Effector memory CD4-positive, alpha-beta T cell (primary cell): ENCODE data around the gene CHRND.

Source experiments
- DNase-seq, 3 donors: peaks; one replicate each; pipeline ENCODE4 v3.0.0-alpha.2; 2020
- H3K27ac ChIP-seq: 2 replicates; pipeline ENCODE4 v1.7.0; 2013; ENCODE audit warnings: mild to moderate bottlenecking, low read length, moderate library complexity; ENCODE audit not compliant: insufficient read depth, poor library complexity, severe bottlenecking
- H3K27me3 ChIP-seq: replicated peaks from 2 replicates; pipeline ENCODE4 v1.7.0; 2013; ENCODE audit warnings: mild to moderate bottlenecking, low read length; ENCODE audit not compliant: insufficient read depth, control insufficient read depth, poor library complexity, severe bottlenecking
- H3K36me3 ChIP-seq: 2 replicates; pipeline ENCODE4 v1.7.0; 2013; ENCODE audit warnings: mild to moderate bottlenecking, low read length, moderate library complexity; ENCODE audit not compliant: control insufficient read depth, insufficient read depth
- H3K4me1 ChIP-seq: 2 replicates; pipeline ENCODE4 v1.7.0; 2013; ENCODE audit warnings: low read length, mild to moderate bottlenecking; ENCODE audit not compliant: control insufficient read depth, insufficient read depth, poor library complexity, severe bottlenecking
- H3K4me3 ChIP-seq: 2 replicates; pipeline ENCODE4 v1.7.0; 2013; ENCODE audit warnings: low read length, low read depth, mild to moderate bottlenecking; ENCODE audit not compliant: insufficient read depth, poor library complexity, severe bottlenecking
- H3K9me3 ChIP-seq: 2 replicates; pipeline ENCODE4 v1.7.0; 2013; ENCODE audit warnings: mild to moderate bottlenecking, low read length, moderate library complexity; ENCODE audit not compliant: control insufficient read depth

CHRND gene

GRCh38 chr2:232573771-232574435 is 47.9 kb downstream of the CHRND start:
- H3K36me3 ChIP-seq: peaks cover 51% of the 10 kb centered on the region
- no peaks in the 10 kb centered on the region for H3K27me3 ChIP-seq
- no peaks in the 10 kb centered on the region for H3K4me1 ChIP-seq
- DNase-seq: no peak
- no peaks in the 10 kb centered on the region for H3K9me3 ChIP-seq
- H3K4me3 ChIP-seq: no peak overlapping the region
- no peak overlapping the region for H3K27ac ChIP-seq

- Histone ChIP-seq H3K36me3 (peaks cover 53% of the 10 kb centered on the region), H3K27ac (no peak overlapping the region), H3K4me3 (no peak overlapping the region)
These were observed 48.9 kb downstream of the CHRND start for GRCh38 chr2:232574674-232575403.

GRCh38 chr2:232575404-232575746 is 49.4 kb downstream of the CHRND start:
- H3K27ac ChIP-seq: no peak overlapping the region
- H3K4me1 ChIP-seq: no peaks in the 10 kb centered on the region
- no peaks in the 10 kb centered on the region for H3K9me3 ChIP-seq
- no peak overlapping the region for H3K4me3 ChIP-seq
- peaks cover 48% of the 10 kb centered on the region for H3K36me3 ChIP-seq
- no peak for DNase-seq
- H3K27me3 ChIP-seq: no peaks in the 10 kb centered on the region

More at GRCh38 chr2:232574674-232575403, 48.9 kb downstream of the CHRND start:
- no peaks in the 10 kb centered on the region for H3K4me1 ChIP-seq
- no peak for DNase-seq
- H3K9me3 ChIP-seq: no peaks in the 10 kb centered on the region
- no peaks in the 10 kb centered on the region for H3K27me3 ChIP-seq

- no peaks in the 10 kb centered on the region for H3K4me1 ChIP-seq
- H3K4me3 ChIP-seq: no peak overlapping the region
- peaks cover 59% of the 10 kb centered on the region for H3K36me3 ChIP-seq
- no peaks in the 10 kb centered on the region for H3K27me3 ChIP-seq
- no peaks in the 10 kb centered on the region for H3K9me3 ChIP-seq
- no peak for DNase-seq
- H3K27ac ChIP-seq: no peak overlapping the region
These were observed 51.0 kb downstream of the CHRND start for GRCh38 chr2:232576995-232577394.

- H3K36me3 ChIP-seq: peaks cover 61% of the 10 kb centered on the region
- H3K27ac ChIP-seq: no peak overlapping the region
- no peak overlapping the region for H3K4me3 ChIP-seq
- no peak for DNase-seq
- no peaks in the 10 kb centered on the region for H3K4me1 ChIP-seq
- no peaks in the 10 kb centered on the region for H3K27me3 ChIP-seq
- H3K9me3 ChIP-seq: no peaks in the 10 kb centered on the region
These were observed 51.9 kb downstream of the CHRND start for GRCh38 chr2:232577841-232578240.

- H3K4me3 ChIP-seq: no peak overlapping the region
- no peaks in the 10 kb centered on the region for H3K4me1 ChIP-seq
- H3K27me3 ChIP-seq: no peaks in the 10 kb centered on the region
- H3K9me3 ChIP-seq: no peaks in the 10 kb centered on the region
- peaks cover 60% of the 10 kb centered on the region for H3K36me3 ChIP-seq
- H3K27ac ChIP-seq: no peak overlapping the region
- DNase-seq: no peak
These were observed 52.7 kb downstream of the CHRND start for GRCh38 chr2:232578626-232579025.

- no peaks in the 10 kb centered on the region for H3K27me3 ChIP-seq
- H3K27ac ChIP-seq: no peak overlapping the region
- no peak overlapping the region for H3K4me3 ChIP-seq
- DNase-seq: no peak
- no peaks in the 10 kb centered on the region for H3K9me3 ChIP-seq
- H3K4me1 ChIP-seq: no peaks in the 10 kb centered on the region
- H3K36me3 ChIP-seq: peaks cover 46% of the 10 kb centered on the region
These were observed 54.7 kb downstream of the CHRND start for GRCh38 chr2:232580648-232580981.

GRCh38 chr2:232581725-232582124 is 55.8 kb downstream of the CHRND start:
- H3K27me3 ChIP-seq: no peaks in the 10 kb centered on the region
- H3K27ac ChIP-seq: no peak overlapping the region
- H3K4me1 ChIP-seq: no peaks in the 10 kb centered on the region
- no peak overlapping the region for H3K4me3 ChIP-seq
- H3K36me3 ChIP-seq: peaks cover 39% of the 10 kb centered on the region
- no peak for DNase-seq
- no peaks in the 10 kb centered on the region for H3K9me3 ChIP-seq

- Histone ChIP-seq H3K27ac (no peak overlapping the region), H3K4me3 (no peak overlapping the region), H3K36me3 (peaks cover 30% of the 10 kb centered on the region), H3K4me1 (no peaks in the 10 kb centered on the region), H3K9me3 (no peaks in the 10 kb centered on the region), H3K27me3 (no peaks in the 10 kb centered on the region)
- no peak for DNase-seq
These were observed 58.3 kb downstream of the CHRND start for GRCh38 chr2:232584238-232584637.
